GM21717 (cell line): ENCODE results near the gene AEBP2.
"Not testable (repeated sequence)": the region's sequence is repeated elsewhere in the genome, so short reads cannot be mapped to it uniquely, and the experiment has no call there.

Source experiments
- ATAC-seq: cut with Tn5 transposase; IDR thresholded peaks from one replicate; pipeline ENCODE4 v1.9.1; 2021; ENCODE audit warnings: mild to moderate bottlenecking, moderate library complexity; ENCODE audit not compliant: unreplicated experiment

Gene AEBP2

GRCh38 chr12:19453961-19454360 is 14.7 kb downstream of the AEBP2 start:
- ATAC-seq: no peak

- no peak for ATAC-seq
These were observed 15.5 kb downstream of the AEBP2 start for GRCh38 chr12:19454837-19455236.

DNA sequence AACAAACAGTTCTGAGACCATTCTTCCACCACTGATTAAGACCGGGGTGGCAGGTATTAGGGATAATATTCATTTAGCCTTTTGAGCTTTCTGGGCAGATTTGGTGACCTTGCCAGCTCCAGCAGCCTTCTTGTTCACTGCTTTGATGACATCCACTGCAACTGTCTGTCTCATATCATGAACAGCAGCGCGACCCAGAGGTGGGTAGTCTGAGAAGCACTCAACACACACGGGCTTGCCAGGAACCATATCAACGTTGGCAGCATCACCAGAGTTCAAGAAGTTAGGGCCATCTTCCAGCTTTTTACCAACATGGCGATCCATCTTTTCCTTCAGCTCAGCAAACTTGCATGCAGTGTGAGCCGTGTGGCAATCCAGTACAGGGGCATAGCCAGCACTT is 16.9 kb downstream of the AEBP2 start:
- ATAC-seq: no peak

DNA sequence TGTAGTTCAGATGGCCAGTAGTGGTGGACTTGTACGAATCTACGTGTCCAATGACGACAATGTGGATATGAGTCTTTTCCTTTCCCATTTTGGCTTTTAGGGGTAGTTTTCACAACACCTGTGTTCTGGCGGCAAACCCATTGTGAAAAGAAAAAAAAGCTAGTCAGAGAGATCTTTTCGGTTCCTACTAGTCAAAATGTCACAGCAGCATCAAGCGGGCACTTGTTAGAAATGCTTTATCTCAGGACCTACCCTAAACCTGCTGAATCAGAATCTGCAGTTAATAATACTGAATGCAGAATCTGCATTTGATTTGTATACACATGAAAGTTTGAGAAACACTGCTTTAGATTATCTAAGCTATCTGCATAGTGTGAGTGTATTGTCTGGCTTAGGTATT is 18.3 kb downstream of the AEBP2 start:
- ATAC-seq: no peak

GRCh38 chr12:19458733-19459132 is 19.4 kb downstream of the AEBP2 start:
- no peak for ATAC-seq

DNA sequence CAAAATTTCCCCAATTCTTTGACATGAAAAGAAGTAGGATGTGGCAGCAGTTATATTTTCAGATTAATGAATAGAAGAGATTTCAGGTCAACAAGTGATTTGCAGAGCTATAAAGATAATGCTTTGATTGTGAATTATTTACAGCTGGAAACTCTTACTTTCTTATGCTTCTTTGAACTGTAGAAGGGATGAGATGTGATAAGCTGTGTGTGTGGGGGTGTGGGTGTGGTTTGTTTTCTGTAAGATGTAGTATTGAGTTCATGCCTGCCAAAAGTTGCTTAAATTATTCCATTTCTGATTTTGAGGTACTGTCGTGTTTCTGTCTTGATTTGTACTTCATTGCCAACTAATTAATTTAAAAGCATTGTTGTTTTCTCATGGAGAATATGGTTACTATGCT is 22.7 kb downstream of the AEBP2 start:
- ATAC-seq: no peak

DNA sequence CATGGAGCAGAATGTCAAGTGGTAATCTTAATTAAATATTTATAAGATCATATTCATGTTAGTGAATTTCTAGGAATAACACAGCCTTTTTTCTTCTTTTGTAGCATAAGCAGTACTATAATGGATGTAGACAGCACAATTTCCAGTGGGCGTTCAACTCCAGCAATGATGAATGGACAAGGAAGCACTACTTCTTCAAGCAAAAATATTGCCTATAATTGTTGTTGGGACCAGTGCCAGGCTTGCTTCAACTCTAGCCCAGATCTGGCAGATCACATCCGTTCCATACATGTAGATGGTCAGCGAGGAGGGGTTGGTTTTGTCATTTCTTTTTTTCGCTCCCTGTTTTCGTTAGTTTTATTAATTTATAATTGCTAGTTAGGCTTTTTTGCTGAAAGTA is 23.1 kb downstream of the AEBP2 start:
- ATAC-seq: no peak

DNA sequence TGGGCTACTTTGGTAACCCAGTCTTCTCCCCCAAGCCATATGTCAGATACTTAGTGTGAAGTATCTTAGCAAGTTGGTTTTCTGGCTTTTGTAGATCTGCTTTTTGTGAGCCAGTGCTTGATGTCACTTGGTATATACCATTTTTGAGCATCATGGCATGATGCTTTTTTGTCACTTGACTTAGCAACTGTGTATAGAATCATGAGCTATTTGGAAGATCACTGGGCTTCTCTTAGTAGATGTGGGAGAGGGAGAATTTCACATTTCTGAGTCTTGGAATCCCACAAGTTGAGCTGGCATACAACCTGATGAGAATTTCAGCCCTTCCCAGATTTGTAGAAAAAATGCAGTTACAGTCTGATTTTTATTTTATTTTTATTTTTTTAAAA is 24.9 kb downstream of the AEBP2 start:
- ATAC-seq: no peak

DNA sequence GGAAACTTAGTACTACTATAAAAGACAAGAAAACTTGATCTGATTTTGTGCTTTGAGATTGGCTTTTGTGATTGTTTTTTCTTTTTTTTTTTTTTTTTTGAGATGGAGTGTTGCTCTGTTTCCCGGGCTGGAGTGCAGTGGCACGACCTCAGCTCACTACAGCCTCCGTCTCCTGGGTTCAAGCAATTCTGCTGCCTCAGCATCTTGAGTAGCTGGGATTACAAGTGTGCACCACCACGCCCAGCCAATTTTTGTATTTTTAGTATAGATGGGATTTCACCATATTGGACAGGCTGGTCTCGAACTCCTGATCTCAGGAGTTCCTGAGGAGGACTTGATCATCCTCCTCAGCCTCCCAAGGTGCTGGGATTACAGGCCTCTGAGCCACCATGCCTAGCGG is 26.4 kb downstream of the AEBP2 start:
- ATAC-seq: no peak

DNA sequence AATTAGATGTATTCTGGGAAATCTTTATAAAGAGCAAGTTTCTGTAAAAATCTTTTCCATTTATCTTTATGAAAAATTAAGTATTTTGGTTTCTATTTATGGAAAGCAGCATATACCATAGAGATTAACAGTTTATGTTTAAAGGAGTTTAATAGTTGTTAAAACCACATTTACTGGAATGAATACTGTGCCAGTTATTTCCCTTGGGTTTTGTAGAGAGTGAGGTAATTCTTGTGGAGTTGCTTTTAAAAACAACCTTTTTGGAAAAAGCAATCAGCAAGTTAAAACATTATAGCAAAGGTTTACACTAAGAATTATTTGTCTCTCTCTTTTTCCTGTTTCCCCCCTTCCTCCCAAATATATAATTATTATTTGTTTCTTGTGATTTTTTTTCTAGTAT is 34.9 kb downstream of the AEBP2 start:
- ATAC-seq: no peak

DNA sequence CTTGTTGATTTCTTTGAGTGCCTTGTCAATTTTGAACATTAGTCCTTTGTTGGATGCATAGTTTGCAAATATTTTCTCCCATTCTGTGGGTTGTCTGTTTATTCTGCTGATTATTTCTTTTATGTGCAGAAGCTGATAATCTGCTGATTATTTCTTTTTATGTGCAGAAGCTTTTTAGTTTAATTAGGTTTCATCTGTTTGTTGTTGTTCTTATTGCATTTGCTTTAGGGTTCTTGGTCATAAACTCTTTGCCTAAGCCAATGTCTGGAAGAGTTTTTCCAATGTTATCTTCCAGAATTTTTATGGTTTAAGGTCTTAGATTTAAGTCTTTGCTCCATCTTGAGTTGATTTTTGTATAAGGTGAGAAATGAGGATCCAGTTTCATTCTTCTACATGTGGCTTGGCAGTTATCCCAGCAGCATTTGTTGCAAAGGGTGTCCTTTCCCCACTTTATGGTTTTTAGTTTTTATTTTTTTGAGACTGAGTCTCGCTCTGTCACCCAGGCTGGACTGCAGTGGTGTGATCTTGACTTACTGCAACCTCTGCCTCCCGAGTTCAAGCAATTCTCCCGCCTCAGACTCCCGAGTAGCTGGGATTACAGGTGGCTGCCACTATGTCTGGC is 36.7 kb downstream of the AEBP2 start:
- not testable (repeated sequence) for ATAC-seq

DNA sequence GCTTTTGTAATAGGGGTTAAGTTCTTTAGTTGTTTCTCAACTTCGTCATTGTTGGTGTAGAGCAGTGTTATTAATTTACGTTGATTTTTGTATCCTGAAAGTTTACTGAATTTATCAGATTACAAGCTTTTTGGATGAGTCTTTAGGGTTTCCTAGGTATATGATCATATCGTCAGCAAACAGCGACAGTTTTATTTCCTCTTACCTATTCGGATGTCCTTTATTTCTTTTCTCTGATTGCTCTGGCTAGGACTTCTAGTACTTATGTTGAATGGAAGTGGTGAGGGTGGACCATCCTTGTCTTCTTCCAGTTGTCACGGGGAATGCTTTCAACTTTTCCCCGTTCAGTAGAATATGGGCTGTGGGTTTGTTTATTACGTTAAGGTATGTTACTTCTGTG is 37.8 kb downstream of the AEBP2 start:
- ATAC-seq: no peak

GRCh38 chr12:19480459-19480858 is 41.2 kb downstream of the AEBP2 start:
- ATAC-seq: no peak

GRCh38 chr12:19482036-19482435 is 42.7 kb downstream of the AEBP2 start:
- no peak for ATAC-seq

- ATAC-seq: peak; percentile 92
These were observed 43.3 kb downstream of the AEBP2 start for GRCh38 chr12:19482551-19483109.

- no peak for ATAC-seq
These were observed 44.4 kb downstream of the AEBP2 start for GRCh38 chr12:19483727-19484126.

DNA sequence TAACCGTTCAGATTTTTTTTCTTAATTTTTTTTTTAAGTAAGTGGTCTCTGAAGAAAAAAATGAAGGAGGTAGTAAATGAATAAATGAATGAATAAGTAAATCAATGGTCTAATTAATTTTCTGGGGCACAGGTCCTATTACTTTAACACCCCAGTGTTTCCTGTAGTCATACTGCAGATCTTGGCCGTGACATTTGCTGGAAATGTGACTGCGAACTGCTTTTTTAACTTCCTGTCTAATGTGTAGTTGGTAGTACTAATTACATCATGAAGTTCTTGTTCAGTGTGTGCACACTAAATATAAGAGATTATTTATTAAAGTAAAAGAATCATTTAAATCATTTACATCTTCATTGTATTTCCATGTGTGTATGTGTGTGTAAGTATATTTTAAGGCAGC is 45.4 kb downstream of the AEBP2 start:
- no peak for ATAC-seq

- no peak for ATAC-seq
These were observed 45.9 kb downstream of the AEBP2 start for GRCh38 chr12:19485240-19485639.

DNA sequence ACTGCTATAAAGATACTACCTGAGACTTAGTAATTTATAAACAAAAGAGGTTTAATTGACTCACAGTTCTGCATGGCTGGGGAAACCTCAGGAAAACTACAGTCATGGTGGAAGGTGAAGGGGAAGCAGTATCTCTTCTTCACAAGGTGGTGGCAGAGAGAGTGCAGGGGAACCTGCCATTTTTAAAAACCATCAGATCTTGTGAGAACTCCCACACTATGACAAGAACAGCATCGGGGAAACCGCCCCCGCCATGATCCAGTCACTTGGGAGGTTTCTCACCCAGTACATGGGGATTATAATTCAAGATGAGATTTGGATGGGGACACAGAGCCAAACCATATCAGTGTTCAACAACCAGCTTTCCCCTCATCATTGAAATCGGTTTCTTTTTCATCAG is 49.9 kb downstream of the AEBP2 start:
- no peak for ATAC-seq

GRCh38 chr12:19490908-19491307 is 51.6 kb downstream of the AEBP2 start:
- no peak for ATAC-seq

GRCh38 chr12:19491863-19492262 is 52.6 kb downstream of the AEBP2 start:
- no peak for ATAC-seq

GRCh38 chr12:19496219-19496878 is 57.1 kb downstream of the AEBP2 start:
- ATAC-seq: no peak

DNA sequence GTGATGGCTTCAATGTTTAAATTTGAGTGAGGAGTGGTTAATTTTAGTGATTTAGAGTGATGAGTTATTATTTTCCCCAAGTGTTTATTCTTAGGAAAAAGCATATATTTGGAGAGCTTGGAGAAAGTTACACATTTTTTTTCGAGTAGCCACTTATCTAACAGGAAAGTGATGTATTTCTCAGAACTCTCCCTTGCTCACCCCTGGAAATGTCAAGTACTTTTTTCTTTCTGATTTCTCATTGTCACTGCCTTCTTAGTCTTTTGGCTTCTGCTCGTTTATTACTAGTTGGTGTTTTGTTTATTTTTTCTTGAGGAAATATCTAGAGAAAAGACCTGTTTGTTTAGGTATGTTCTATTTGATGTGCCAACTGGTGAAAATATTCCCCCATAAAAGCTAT is 58.8 kb downstream of the AEBP2 start:
- no peak for ATAC-seq
